ENCODE measurements around the gene PAK1IP1.
A peak's percentile ranks its signal among the peaks of the same experiment; 100 is the strongest.
"Not testable (repeated sequence)": the region's sequence is repeated elsewhere in the genome, so short reads cannot be mapped to it uniquely, and the experiment has no call there.

PAK1IP1 gene

GRCh38 chr6:10694302-10695085 lies at the start of gene PAK1IP1, which contains the start of gene C6orf52:
PAK1IP1 (plus strand) TSS chr6:10694972; CDS start chr6:10694986, 14 bp downstream.
C6orf52 (minus strand) TSS chr6:10694616; CDS start chr6:10687550, 7,066 bp downstream.
- peak; percentile 75 for DNase-seq (ENCODE audit: low read depth)
- peak within 1 kb of the TSS; percentile 96 for H3K4me3 ChIP-seq (ENCODE audit: low read depth, low read length)

- DNase-seq (ENCODE audit: low read depth): no peak
- H3K4me3 ChIP-seq (ENCODE audit: low read depth, low read length): no peak overlapping the region
Measured at GRCh38 chr6:10655508-10656055, 39.2 kb upstream of the PAK1IP1 start.

GRCh38 chr6:10658910-10659698 lies 35.7 kb upstream of the PAK1IP1 start:
- no peak for DNase-seq (ENCODE audit: low read depth)
- H3K4me3 ChIP-seq (ENCODE audit: low read depth, low read length): peak overlapping the region; percentile 24

GRCh38 chr6:10659699-10660348 lies 34.9 kb upstream of the PAK1IP1 start:
- peak overlapping the region; percentile 24 for H3K4me3 ChIP-seq (ENCODE audit: low read depth, low read length)
- no peak for DNase-seq (ENCODE audit: low read depth)

GRCh38 chr6:10660431-10661191 lies 34.2 kb upstream of the PAK1IP1 start:
- not testable (repeated sequence) for H3K4me3 ChIP-seq (ENCODE audit: low read depth, low read length); DNase-seq (ENCODE audit: low read depth)

GRCh38 chr6:10662207-10662606 lies 32.6 kb upstream of the PAK1IP1 start:
- no peak overlapping the region for H3K4me3 ChIP-seq (ENCODE audit: low read depth, low read length)
- no peak for DNase-seq (ENCODE audit: low read depth)

GRCh38 chr6:10662742-10663141 lies 32.0 kb upstream of the PAK1IP1 start:
- DNase-seq (ENCODE audit: low read depth): no peak
- no peak overlapping the region for H3K4me3 ChIP-seq (ENCODE audit: low read depth, low read length)

GRCh38 chr6:10665595-10665994 lies 29.2 kb upstream of the PAK1IP1 start:
- not testable (repeated sequence) for H3K4me3 ChIP-seq (ENCODE audit: low read depth, low read length)

GRCh38 chr6:10668126-10668917 lies 26.4 kb upstream of the PAK1IP1 start:
- no peak for DNase-seq (ENCODE audit: low read depth)

More at GRCh38 chr6:10665595-10665994, 29.2 kb upstream of the PAK1IP1 start:
- DNase-seq (ENCODE audit: low read depth): not testable (repeated sequence)

GRCh38 chr6:10676403-10676802 lies 18.4 kb upstream of the PAK1IP1 start:
- DNase-seq (ENCODE audit: low read depth): no peak
- H3K4me3 ChIP-seq (ENCODE audit: low read depth, low read length): no peak overlapping the region

More at GRCh38 chr6:10668126-10668917, 26.4 kb upstream of the PAK1IP1 start:
- H3K4me3 ChIP-seq (ENCODE audit: low read depth, low read length): no peak overlapping the region

GRCh38 chr6:10678456-10678855 lies 16.3 kb upstream of the PAK1IP1 start:
- H3K4me3 ChIP-seq (ENCODE audit: low read depth, low read length): no peak overlapping the region
- DNase-seq (ENCODE audit: low read depth): no peak

- DNase-seq (ENCODE audit: low read depth): no peak
- H3K4me3 ChIP-seq (ENCODE audit: low read depth, low read length): no peak overlapping the region
Measured at GRCh38 chr6:10681795-10682194, 13.0 kb upstream of the PAK1IP1 start.

- no peak overlapping the region for H3K4me3 ChIP-seq (ENCODE audit: low read depth, low read length)
- no peak for DNase-seq (ENCODE audit: low read depth)
Measured at GRCh38 chr6:10682355-10682988, 12.3 kb upstream of the PAK1IP1 start.

- no peak for DNase-seq (ENCODE audit: low read depth)
- H3K4me3 ChIP-seq (ENCODE audit: low read depth, low read length): no peak overlapping the region
Measured at GRCh38 chr6:10684618-10685017, 10.2 kb upstream of the PAK1IP1 start.

- no peak overlapping the region for H3K4me3 ChIP-seq (ENCODE audit: low read depth, low read length)
- no peak for DNase-seq (ENCODE audit: low read depth)
Measured at GRCh38 chr6:10685092-10685915, 9.5 kb upstream of the PAK1IP1 start.

- no peak overlapping the region for H3K4me3 ChIP-seq (ENCODE audit: low read depth, low read length)
- no peak for DNase-seq (ENCODE audit: low read depth)
Measured at GRCh38 chr6:10686901-10687300, 7.9 kb upstream of the PAK1IP1 start.

GRCh38 chr6:10687582-10687981 lies 7.2 kb upstream of the PAK1IP1 start:
- no peak for DNase-seq (ENCODE audit: low read depth)
- H3K4me3 ChIP-seq (ENCODE audit: low read depth, low read length): no peak overlapping the region
